Breast epithelium (tissue), 4 donors: ENCODE results near the gene DCD. TPM values are rescaled to one million over a fixed set of nuclear protein-coding genes. Genes with fewer than 3 reads are reported as not detected.

ENCODE experiments used
- DNase-seq, 2 donors: peaks; one replicate each; pipeline ENCODE4 v3.0.0-alpha.2; 2019; ENCODE audit warnings: low spot score in 2 of 2
- H3K27ac ChIP-seq, 2 donors: fragments of 200-600 bp; sonication (generic) in 1 of 2; one replicate each; pipeline ENCODE4 v1.5.1; 2016 to 2019; ENCODE audit warnings: mild to moderate bottlenecking in 1 of 2
- H3K27me3 ChIP-seq, 2 donors: fragments of 200-600 bp; sonication (generic) in 1 of 2; one replicate each; pipeline versions ENCODE4 v1.5.1 to v1.6.0; 2017 to 2019; ENCODE audit warnings: control low read depth in 1 of 2, mild to moderate bottlenecking in 1 of 2
- H3K36me3 ChIP-seq: fragments of 200-600 bp; one replicate; pipeline ENCODE4 v1.5.1; 2019
- H3K4me1 ChIP-seq, 2 donors: fragments of 200-600 bp; sonication (generic); one replicate each; pipeline ENCODE4 v1.5.1; 2016 to 2019; ENCODE audit warnings: control low read depth in 1 of 2
- H3K4me3 ChIP-seq, 3 donors: fragments of 200-600 bp; sonication (generic); 1 replicate in 2 of 3; 2 replicates in 1 of 3; pipeline ENCODE4 v1.5.1; 2016 to 2019; ENCODE audit warnings: mild to moderate bottlenecking in 3 of 3, moderate library complexity in 2 of 3
- H3K9me3 ChIP-seq, 2 donors: fragments of 200-600 bp; sonication (generic) in 1 of 2; one replicate each; pipeline ENCODE4 v1.5.1; 2016 to 2019; ENCODE audit warnings: control low read depth in 1 of 2
- CTCF ChIP-seq, 3 donors: fragments of 450-650 bp; IDR thresholded peaks; one replicate each; pipeline ENCODE4 v1.5.1; 2016 to 2017; ENCODE audit warnings: antibody characterized with exemption in 3 of 3, mild to moderate bottlenecking in 3 of 3, moderate library complexity in 3 of 3
- POLR2A ChIP-seq: fragments of 450-650 bp; IDR thresholded peaks from one replicate; pipeline ENCODE4 v1.6.1; 2016; ENCODE audit warnings: antibody characterized with exemption, mild to moderate bottlenecking, moderate library complexity
- POLR2AphosphoS5 ChIP-seq, 3 donors: sonication (generic); formaldehyde crosslinking; IDR thresholded peaks; one replicate each; pipeline ENCODE4 v1.6.1; 2017; ENCODE audit warnings: antibody characterized with exemption in 3 of 3
- intact Hi-C: fragments of 100-400 bp; cut with DNase I; formaldehyde crosslinking; loops from one replicate; pipeline ENCODE4 v1.15.1; 2023; ENCODE audit warnings: low total_unique reads
- total RNA-seq, 3 donors: library from RNA; depleted of rRNA; stranded (reverse); fragments of >200 nt; gene quantifications; one replicate each; pipeline ENCODE4 v1.1.0, GENCODE V29; 2016

The DCD gene
- total RNA-seq = not detected

- intact Hi-C loops = no loop called here
- Histone ChIP-seq H3K4me3 (no peak within 1 kb of the TSS), H3K27ac (no peak within 1 kb of the TSS), H3K36me3 (no peaks in the 10 kb centered on the region), H3K27me3 (peaks cover 0 to 4% of the 10 kb centered on the region in 2 donors), H3K4me1 (no peaks in the 10 kb centered on the region), H3K9me3 (no peaks in the 10 kb centered on the region)
- no peak for DNase-seq
- TF ChIP-seq POLR2AphosphoS5 (IDR thresholded peaks at IDR 0.05) = no peak
- no peak for TF ChIP-seq POLR2A
- no peak for TF ChIP-seq CTCF (IDR thresholded peaks at IDR 0.05)
These were observed at the start of gene DCD for GRCh38 chr12:54648265-54648664. Gene DCD, minus strand, starts transcription at chr12:54648365. Its CDS starts 62 bp downstream, at chr12:54648303.

- H3K27ac ChIP-seq = no peak overlapping the region
These were observed 49.7 kb upstream of the DCD start for GRCh38 chr12:54697851-54698250.

GRCh38 chr12:54692353-54692752 is 44.2 kb upstream of the DCD start:
- Histone ChIP-seq H3K4me1 (no peaks in the 10 kb centered on the region), H3K9me3 (no peaks in the 10 kb centered on the region), H3K27ac (no peak overlapping the region), H3K4me3 (no peak overlapping the region), H3K36me3 (no peaks in the 10 kb centered on the region), H3K27me3 (no peaks in the 10 kb centered on the region)
- intact Hi-C loops = no loop called here
- no peak for DNase-seq
- TF ChIP-seq POLR2A (no peak), CTCF (IDR thresholded peaks at IDR 0.05) (no peak), POLR2AphosphoS5 (IDR thresholded peaks at IDR 0.05) (no peak)

More at GRCh38 chr12:54697851-54698250, 49.7 kb upstream of the DCD start:
- intact Hi-C loops = no loop called here
- Histone ChIP-seq H3K4me3 (no peak overlapping the region), H3K4me1 (no peaks in the 10 kb centered on the region), H3K9me3 (no peaks in the 10 kb centered on the region), H3K36me3 (no peaks in the 10 kb centered on the region), H3K27me3 (no peaks in the 10 kb centered on the region)
- TF ChIP-seq POLR2A (no peak), POLR2AphosphoS5 (IDR thresholded peaks at IDR 0.05) (no peak), CTCF (IDR thresholded peaks at IDR 0.05) (no peak)
- DNase-seq = no peak

GRCh38 chr12:54689984-54690383 is 41.8 kb upstream of the DCD start:
- H3K4me3 ChIP-seq = no peak overlapping the region
- no peaks in the 10 kb centered on the region for H3K4me1 ChIP-seq
- no peaks in the 10 kb centered on the region for H3K27me3 ChIP-seq
- no peaks in the 10 kb centered on the region for H3K9me3 ChIP-seq
- intact Hi-C loops = no loop called here
- no peak for DNase-seq
- TF ChIP-seq POLR2AphosphoS5 (IDR thresholded peaks at IDR 0.05) (no peak), POLR2A (no peak), CTCF (IDR thresholded peaks at IDR 0.05) (no peak)
- H3K27ac ChIP-seq = no peak overlapping the region
- H3K36me3 ChIP-seq = no peaks in the 10 kb centered on the region

- no peak overlapping the region for H3K27ac ChIP-seq
- H3K4me3 ChIP-seq = no peak overlapping the region
- no peaks in the 10 kb centered on the region for H3K36me3 ChIP-seq
- H3K9me3 ChIP-seq = no peaks in the 10 kb centered on the region
- no peaks in the 10 kb centered on the region for H3K27me3 ChIP-seq
- intact Hi-C loops = no loop called here
- H3K4me1 ChIP-seq = no peaks in the 10 kb centered on the region
- no peak for TF ChIP-seq CTCF (IDR thresholded peaks at IDR 0.05)
- no peak for TF ChIP-seq POLR2A
- TF ChIP-seq POLR2AphosphoS5 (IDR thresholded peaks at IDR 0.05) = no peak
- DNase-seq = no peak
These were observed 40.8 kb upstream of the DCD start for GRCh38 chr12:54689034-54689372.
